ENCODE data around the gene CLIC5. TPM values are rescaled to one million over a fixed set of nuclear protein-coding genes. Genes with fewer than 3 reads are reported as not detected.
"Not testable (repeated sequence)": the region's sequence is repeated elsewhere in the genome, so short reads cannot be mapped to it uniquely, and the experiment has no call there.

The CLIC5 gene
- total and polyA plus RNA-seq, 12 donors = 0.94 to 5.6 (median 1.6) TPM

DNA sequence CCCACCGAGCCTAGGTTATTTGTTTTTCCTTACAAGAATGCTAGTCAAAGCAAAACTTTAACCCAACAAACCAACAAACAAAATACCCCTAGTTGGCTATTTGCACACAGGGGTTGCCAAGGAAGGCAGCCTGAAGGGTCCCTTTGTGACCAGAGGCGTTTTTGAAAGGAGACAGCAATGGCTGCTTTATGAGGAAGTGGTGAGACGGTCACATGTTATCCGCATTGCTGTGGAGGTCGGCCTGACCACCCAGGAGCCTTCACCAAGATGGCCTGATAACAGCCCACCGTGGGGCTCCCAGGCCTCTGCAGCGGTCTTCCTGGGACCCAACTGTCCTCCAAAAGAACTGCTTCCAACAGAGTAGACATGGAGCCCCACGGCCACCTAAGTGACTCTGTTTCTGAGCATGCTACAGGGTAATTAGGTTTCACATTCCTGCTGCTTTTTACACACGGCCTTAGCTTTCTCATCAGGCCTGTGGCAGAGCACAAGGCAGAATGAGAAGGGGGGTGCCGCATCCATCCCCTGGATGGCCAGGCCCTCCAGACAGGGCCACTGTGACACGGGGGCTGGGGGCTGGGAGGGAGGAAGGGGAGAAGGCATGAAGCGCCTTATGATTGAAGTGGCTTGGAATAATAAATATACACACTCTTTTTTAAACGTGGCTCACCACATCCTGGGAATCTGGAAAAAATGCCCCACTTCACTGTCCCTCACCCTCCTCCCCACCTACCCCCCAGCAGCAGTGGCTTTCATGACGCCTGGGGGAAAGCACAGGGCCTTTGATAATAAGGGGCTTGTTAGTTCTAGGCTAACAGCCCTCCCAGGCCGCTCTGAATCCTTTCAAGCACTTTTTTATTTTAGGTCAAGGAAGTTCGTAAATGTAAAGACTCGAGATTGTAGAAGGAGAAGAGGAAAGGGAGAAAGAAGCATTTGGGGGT lies 86.0 kb downstream of the CLIC5 start:
- TF ChIP-seq, protein P1, sequence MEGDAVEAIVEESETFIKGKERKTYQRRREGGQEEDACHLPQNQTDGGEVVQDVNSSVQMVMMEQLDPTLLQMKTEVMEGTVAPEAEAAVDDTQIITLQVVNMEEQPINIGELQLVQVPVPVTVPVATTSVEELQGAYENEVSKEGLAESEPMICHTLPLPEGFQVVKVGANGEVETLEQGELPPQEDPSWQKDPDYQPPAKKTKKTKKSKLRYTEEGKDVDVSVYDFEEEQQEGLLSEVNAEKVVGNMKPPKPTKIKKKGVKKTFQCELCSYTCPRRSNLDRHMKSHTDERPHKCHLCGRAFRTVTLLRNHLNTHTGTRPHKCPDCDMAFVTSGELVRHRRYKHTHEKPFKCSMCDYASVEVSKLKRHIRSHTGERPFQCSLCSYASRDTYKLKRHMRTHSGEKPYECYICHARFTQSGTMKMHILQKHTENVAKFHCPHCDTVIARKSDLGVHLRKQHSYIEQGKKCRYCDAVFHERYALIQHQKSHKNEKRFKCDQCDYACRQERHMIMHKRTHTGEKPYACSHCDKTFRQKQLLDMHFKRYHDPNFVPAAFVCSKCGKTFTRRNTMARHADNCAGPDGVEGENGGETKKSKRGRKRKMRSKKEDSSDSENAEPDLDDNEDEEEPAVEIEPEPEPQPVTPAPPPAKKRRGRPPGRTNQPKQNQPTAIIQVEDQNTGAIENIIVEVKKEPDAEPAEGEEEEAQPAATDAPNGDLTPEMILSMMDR (IDR thresholded peaks at IDR 0.05) = no peak
- intact Hi-C loops (cut with DNase I) = no loop called here
- DNase-seq = no peak
- no peak overlapping the region for H3K27ac ChIP-seq
- WGBS, 4 donors = 61 to 69% (median 63%) methylated on average over 15 to 17 of the region's 17 CpGs
- no peaks in the 10 kb centered on the region for H3K4me1 ChIP-seq (replicated peaks in 1 of 2)
- no peak overlapping the region for H3K4me3 ChIP-seq
- H3K9me3 ChIP-seq (replicated peaks in 1 of 3) = no peaks in the 10 kb centered on the region
- H3K27me3 ChIP-seq = no peaks in the 10 kb centered on the region
- no peaks in the 10 kb centered on the region for H3K36me3 ChIP-seq (replicated peaks in 1 of 2)

DNA sequence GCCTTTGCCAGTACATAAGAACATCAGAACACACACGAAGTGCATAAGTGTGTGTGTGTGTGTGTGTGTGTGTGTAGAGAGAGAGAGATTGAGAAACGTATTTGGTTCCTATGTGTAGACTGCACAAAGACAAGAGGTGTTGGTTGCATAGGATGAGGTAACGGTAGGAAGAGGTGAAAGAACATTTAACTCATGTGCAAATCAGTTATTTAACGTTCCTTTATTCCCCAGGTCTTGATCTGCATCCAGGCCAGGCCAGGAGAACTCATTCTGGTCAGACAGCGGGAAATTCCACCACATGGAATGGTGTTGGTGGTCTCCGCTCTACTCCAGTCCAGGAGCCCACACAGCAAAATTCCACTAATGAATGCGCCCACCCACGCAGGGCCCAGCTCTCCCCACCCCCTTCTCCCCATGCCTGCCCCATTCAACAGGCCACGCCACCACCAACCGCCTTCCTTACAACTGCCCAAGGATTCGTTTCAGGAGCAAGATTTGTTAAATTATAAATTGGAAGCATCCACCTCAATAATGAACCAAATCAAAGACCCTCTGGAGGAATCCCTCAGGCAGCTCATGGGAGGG lies 86.8 kb downstream of the CLIC5 start:
- Histone ChIP-seq H3K4me1 (replicated peaks in 1 of 2) (no peaks in the 10 kb centered on the region), H3K36me3 (replicated peaks in 1 of 2) (no peaks in the 10 kb centered on the region), H3K27me3 (no peaks in the 10 kb centered on the region), H3K9me3 (replicated peaks in 1 of 3) (no peaks in the 10 kb centered on the region), H3K4me3 (no peak overlapping the region), H3K27ac (no peak overlapping the region)
- no peak for DNase-seq
- TF ChIP-seq, protein P1 (IDR thresholded peaks at IDR 0.05) = no peak
- TF ChIP-seq POLR2A (IDR thresholded peaks at IDR 0.05) = no peak
- 81 to 89% (median 87%) methylated on average over 10 to 11 of the region's 11 CpGs for WGBS, 4 donors
- intact Hi-C loops (cut with DNase I) = no loop called here

DNA sequence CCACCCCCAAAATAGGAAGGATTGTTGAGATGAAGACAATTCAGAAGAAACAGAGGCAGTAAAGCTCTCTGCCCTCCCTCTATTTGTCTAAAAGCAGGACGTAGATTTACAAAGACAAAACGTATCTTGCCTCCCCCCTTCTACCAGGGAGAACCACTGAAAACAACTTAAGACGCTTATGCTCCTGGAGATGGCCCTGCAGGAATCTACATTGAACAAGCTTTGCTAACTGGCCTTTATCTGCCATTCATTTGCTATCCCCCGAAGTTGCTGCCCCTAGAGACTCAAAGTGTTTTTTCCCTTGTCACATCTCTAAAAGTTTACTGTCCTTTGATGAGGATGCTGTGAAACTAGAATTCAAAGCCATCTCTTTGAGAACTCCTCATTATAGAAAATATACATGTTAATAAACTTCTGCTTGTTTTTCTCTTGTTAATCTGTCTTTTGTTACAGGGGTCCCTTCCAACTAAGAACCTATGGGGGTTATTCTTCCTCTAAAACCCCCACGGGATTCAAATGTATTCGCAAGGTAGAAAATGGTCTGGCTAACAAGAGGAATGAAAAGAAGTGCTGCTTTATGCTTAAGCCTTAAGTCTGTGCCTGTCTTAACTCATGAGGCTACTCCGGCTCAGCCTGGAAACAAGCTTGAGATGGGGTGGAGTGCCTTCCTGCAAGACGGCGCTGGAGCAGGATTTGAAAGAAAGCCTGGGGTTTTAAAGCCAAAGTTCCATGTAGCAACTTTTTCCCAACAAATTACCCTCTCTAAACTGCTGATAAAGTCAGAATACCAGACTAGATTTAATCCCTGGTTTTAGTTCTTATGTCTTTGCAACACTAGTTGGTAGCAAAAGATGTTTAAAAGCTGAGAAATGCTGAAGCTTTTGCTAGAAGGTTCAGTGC lies 88.0 kb downstream of the CLIC5 start:
- TF ChIP-seq, protein P1 (IDR thresholded peaks at IDR 0.05) = no peak
- no peak for TF ChIP-seq POLR2A (IDR thresholded peaks at IDR 0.05)
- DNase-seq = no peak
- Histone ChIP-seq H3K27me3 (no peaks in the 10 kb centered on the region), H3K27ac (no peak overlapping the region), H3K9me3 (replicated peaks in 1 of 3) (no peaks in the 10 kb centered on the region), H3K36me3 (replicated peaks in 1 of 2) (no peaks in the 10 kb centered on the region), H3K4me1 (replicated peaks in 1 of 2) (no peaks in the 10 kb centered on the region), H3K4me3 (no peak overlapping the region)
- 76 to 83% (median 79%) methylated on average over 9 of the region's 9 CpGs for WGBS, 4 donors
- intact Hi-C loops (cut with DNase I) = no loop called here

DNA sequence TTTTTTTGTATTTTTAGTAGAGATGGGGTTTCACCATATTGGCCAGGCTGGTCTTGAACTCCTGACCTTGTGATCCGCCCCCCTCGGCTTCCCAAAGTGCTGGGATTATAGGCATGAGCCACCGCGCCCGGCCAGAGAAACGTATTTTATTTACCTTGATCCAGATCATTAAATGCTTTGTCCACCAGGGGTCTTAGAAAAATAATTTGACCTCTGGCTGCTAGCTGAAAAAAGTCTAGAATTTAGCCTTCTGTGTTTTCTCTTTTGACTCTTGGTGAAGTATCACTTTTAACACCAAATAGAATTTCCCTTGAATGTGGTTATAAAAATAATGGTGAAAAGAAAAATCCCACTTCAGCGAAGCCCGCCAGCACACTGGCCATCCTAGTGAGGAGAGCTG lies 89.2 kb downstream of the CLIC5 start:
- 87 to 90% (median 89%) methylated on average over 8 of the region's 8 CpGs for WGBS, 4 donors
- H3K4me3 ChIP-seq; H3K36me3 ChIP-seq (replicated peaks in 1 of 2); intact Hi-C loops (cut with DNase I); H3K9me3 ChIP-seq (replicated peaks in 1 of 3); DNase-seq; H3K27ac ChIP-seq; H3K27me3 ChIP-seq; H3K4me1 ChIP-seq (replicated peaks in 1 of 2): not testable (repeated sequence)

Measured in adrenal gland (tissue), 12 donors.